Loucy (cell line): ENCODE measurements around the gene TMEM200B.

ENCODE experiments used
- CTCF ChIP-seq: fragments of 200-600 bp; sonication (generic); conservative IDR thresholded peaks from 2 replicates; pipeline ENCODE4 v1.5.1; 2014; ENCODE audit warnings: mild to moderate bottlenecking, antibody characterized with exemption, low read length
- EZH2phosphoT487 ChIP-seq: fragments of 200-600 bp; IDR thresholded peaks from 2 replicates; pipeline ENCODE4 v1.6.1; 2018; ENCODE audit warnings: antibody characterized with exemption, mild to moderate bottlenecking, moderate library complexity, borderline replicate concordance

GRCh38 chr1:29112705-29113412 lies 10.8 kb downstream of the TMEM200B start:
- TF ChIP-seq CTCF (no peak), EZH2phosphoT487 (no peak)
